ENCODE results near the gene AURKAIP1. TPM values are rescaled to one million over a fixed set of nuclear protein-coding genes. Genes with fewer than 3 reads are reported as not detected.

The AURKAIP1 gene
- total and polyA plus RNA-seq, 2 of the 13 experiments (the other 11 are each of a cell fraction or from before 2014, with no cell fraction given): 69.5 to 175 TPM

- TF ChIP-seq ZNF281 (CRISPR knock-in tag; IDR thresholded peaks at IDR 0.05; ENCODE audit: borderline replicate concordance) (peak; percentile 90), ZFP36L2 (CRISPR knock-in tag; IDR thresholded peaks at IDR 0.05) (no peak), HMG20A (CRISPR knock-in tag; IDR thresholded peaks at IDR 0.05; ENCODE audit: borderline replicate concordance) (no peak), SAP130 (CRISPR knock-in tag; IDR thresholded peaks at IDR 0.05; ENCODE audit: low read depth) (peak; percentile 41), ZBTB21 (CRISPR knock-in tag; IDR thresholded peaks at IDR 0.05) (no peak), TBP (CRISPR knock-in tag; IDR thresholded peaks at IDR 0.05) (no peak), ARNT2 (CRISPR knock-in tag; IDR thresholded peaks at IDR 0.05; ENCODE audit: low read depth) (0 out of 2 replicates have a peak, but pooled peaks have one; percentile 21), SNRNP70 (IDR thresholded peaks at IDR 0.05; ENCODE audit: low read depth, low read length) (no peak)
- TF ChIP-seq, protein P1, sequence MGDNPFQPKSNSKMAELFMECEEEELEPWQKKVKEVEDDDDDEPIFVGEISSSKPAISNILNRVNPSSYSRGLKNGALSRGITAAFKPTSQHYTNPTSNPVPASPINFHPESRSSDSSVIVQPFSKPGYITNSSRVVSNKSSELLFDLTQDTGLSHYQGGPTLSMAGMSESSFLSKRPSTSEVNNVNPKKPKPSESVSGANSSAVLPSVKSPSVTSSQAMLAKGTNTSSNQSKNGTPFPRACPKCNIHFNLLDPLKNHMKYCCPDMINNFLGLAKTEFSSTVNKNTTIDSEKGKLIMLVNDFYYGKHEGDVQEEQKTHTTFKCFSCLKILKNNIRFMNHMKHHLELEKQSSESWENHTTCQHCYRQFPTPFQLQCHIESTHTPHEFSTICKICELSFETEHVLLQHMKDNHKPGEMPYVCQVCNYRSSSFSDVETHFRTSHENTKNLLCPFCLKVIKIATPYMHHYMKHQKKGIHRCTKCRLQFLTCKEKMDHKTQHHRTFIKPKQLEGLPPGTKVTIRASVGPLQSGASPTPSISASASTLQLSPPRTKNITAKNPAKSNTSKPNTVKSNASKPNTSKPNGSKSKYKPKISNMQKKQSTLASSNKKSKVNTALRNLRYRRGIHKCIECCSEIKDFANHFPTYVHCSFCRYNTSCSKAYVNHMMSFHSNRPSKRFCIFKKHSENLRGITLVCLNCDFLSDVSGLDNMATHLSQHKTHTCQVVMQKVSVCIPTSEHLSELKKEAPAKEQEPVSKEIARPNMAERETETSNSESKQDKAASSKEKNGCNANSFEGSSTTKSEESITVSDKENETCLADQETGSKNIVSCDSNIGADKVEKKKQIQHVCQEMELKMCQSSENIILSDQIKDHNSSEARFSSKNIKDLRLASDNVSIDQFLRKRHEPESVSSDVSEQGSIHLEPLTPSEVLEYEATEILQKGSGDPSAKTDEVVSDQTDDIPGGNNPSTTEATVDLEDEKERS (CRISPR knock-in tag; IDR thresholded peaks at IDR 0.05): no peak
- TF ChIP-seq, protein P2, sequence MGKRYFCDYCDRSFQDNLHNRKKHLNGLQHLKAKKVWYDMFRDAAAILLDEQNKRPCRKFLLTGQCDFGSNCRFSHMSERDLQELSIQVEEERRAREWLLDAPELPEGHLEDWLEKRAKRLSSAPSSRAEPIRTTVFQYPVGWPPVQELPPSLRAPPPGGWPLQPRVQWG (CRISPR knock-in tag; IDR thresholded peaks at IDR 0.05; ENCODE audit: borderline replicate concordance, low read depth): no peak
- TF ChIP-seq, protein P3, sequence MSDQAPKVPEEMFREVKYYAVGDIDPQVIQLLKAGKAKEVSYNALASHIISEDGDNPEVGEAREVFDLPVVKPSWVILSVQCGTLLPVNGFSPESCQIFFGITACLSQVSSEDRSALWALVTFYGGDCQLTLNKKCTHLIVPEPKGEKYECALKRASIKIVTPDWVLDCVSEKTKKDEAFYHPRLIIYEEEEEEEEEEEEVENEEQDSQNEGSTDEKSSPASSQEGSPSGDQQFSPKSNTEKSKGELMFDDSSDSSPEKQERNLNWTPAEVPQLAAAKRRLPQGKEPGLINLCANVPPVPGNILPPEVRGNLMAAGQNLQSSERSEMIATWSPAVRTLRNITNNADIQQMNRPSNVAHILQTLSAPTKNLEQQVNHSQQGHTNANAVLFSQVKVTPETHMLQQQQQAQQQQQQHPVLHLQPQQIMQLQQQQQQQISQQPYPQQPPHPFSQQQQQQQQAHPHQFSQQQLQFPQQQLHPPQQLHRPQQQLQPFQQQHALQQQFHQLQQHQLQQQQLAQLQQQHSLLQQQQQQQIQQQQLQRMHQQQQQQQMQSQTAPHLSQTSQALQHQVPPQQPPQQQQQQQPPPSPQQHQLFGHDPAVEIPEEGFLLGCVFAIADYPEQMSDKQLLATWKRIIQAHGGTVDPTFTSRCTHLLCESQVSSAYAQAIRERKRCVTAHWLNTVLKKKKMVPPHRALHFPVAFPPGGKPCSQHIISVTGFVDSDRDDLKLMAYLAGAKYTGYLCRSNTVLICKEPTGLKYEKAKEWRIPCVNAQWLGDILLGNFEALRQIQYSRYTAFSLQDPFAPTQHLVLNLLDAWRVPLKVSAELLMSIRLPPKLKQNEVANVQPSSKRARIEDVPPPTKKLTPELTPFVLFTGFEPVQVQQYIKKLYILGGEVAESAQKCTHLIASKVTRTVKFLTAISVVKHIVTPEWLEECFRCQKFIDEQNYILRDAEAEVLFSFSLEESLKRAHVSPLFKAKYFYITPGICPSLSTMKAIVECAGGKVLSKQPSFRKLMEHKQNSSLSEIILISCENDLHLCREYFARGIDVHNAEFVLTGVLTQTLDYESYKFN (CRISPR knock-in tag; conservative IDR thresholded peaks at IDR 0.05): no peak
- TF ChIP-seq, protein P4, sequence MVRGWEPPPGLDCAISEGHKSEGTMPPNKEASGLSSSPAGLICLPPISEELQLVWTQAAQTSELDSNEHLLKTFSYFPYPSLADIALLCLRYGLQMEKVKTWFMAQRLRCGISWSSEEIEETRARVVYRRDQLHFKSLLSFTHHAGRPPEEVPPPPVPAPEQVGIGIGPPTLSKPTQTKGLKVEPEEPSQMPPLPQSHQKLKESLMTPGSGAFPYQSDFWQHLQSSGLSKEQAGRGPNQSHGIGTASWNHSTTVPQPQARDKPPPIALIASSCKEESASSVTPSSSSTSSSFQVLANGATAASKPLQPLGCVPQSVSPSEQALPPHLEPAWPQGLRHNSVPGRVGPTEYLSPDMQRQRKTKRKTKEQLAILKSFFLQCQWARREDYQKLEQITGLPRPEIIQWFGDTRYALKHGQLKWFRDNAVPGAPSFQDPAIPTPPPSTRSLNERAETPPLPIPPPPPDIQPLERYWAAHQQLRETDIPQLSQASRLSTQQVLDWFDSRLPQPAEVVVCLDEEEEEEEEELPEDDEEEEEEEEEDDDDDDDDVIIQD (CRISPR knock-in tag; IDR thresholded peaks at IDR 0.05; ENCODE audit: low read depth): no peak
- TF ChIP-seq, protein P5, sequence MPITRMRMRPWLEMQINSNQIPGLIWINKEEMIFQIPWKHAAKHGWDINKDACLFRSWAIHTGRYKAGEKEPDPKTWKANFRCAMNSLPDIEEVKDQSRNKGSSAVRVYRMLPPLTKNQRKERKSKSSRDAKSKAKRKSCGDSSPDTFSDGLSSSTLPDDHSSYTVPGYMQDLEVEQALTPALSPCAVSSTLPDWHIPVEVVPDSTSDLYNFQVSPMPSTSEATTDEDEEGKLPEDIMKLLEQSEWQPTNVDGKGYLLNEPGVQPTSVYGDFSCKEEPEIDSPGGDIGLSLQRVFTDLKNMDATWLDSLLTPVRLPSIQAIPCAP (CRISPR knock-in tag; IDR thresholded peaks at IDR 0.05; ENCODE audit: low read depth): no peak
Observed at GRCh38 chr1:1402072-1402900, 27.3 kb upstream of the AURKAIP1 start (continued).
